Stimulated activated CD4-positive, alpha-beta T cell treated with anti-CD3 and anti-CD28 coated beads, TNF-alpha, amount 100 ng/mL, for 48 hours (primary cell): ENCODE measurements around the gene ANKLE2.

Source experiments
- DNase-seq, 3 donors: peaks; one replicate each; pipeline ENCODE4 v3.0.0-alpha.2; 2020; ENCODE audit warnings: low read depth in 3 of 3

The ANKLE2 gene

GRCh38 chr12:132689227-132689626 is 72.4 kb downstream of the ANKLE2 start:
- no peak for DNase-seq

- peak; percentile 90 to 97 (median 91) for DNase-seq
Measured at GRCh38 chr12:132687211-132688164, 74.1 kb downstream of the ANKLE2 start, which contains the start of the genes POLE and PXMP2. TSS of gene POLE (minus strand) at chr12:132687342. CDS start at chr12:132687315, 27 bp downstream. TSS of gene PXMP2 (plus strand) at chr12:132687587. CDS start at chr12:132687671, 84 bp downstream.

- no peak for DNase-seq
Measured at GRCh38 chr12:132686825-132687210, 74.8 kb downstream of the ANKLE2 start.

- DNase-seq: no peak
Measured at GRCh38 chr12:132685400-132685799, 76.2 kb downstream of the ANKLE2 start.

GRCh38 chr12:132677492-132677891 is 84.1 kb downstream of the ANKLE2 start:
- no peak for DNase-seq

- no peak for DNase-seq
Measured at GRCh38 chr12:132675757-132676432, 85.7 kb downstream of the ANKLE2 start.
